Pancreas (tissue), 10 donors: ENCODE measurements around the gene AP1M1. TPM values are rescaled to one million over a fixed set of nuclear protein-coding genes. Genes with fewer than 3 reads are reported as not detected.
"Not testable (repeated sequence)": the region's sequence is repeated elsewhere in the genome, so short reads cannot be mapped to it uniquely, and the experiment has no call there.

Source experiments
- ATAC-seq, 4 donors: fragments of 200-7000 bp; cut with Tn5 transposase; one replicate each; pipeline versions ENCODE4 v1.8.0 to v1.9.1; 2020; ENCODE audit warnings: mild to moderate bottlenecking in 4 of 4, moderate library complexity in 4 of 4
- DNase-seq, 6 donors: peaks; one replicate each; pipeline ENCODE4 v3.0.0-alpha.2; 2020
- FAIRE-seq: peaks from 2 replicates; lab custom pipeline; 2012; peaks lifted over from hg19 to GRCh38; lab: Jason Lieb, UNC
- H3K27ac ChIP-seq, 4 donors: fragments of 200-600 bp; sonication (generic); 1 replicate in 3 of 4; 2 replicates in 1 of 4; pipeline versions ENCODE4 v1.5.0 to v1.8.0; 2020
- H3K27me3 ChIP-seq, 4 donors: fragments of 200-600 bp; one replicate each; pipeline ENCODE4 v1.8.0; 2021
- H3K36me3 ChIP-seq, 3 donors: fragments of 200-600 bp; sonication (generic) in 1 of 3; one replicate each; pipeline versions ENCODE4 v1.5.0 to v1.8.0; 2020 to 2021
- H3K4me1 ChIP-seq, 3 donors: fragments of 200-600 bp; one replicate each; pipeline ENCODE4 v1.8.0; 2021
- H3K4me3 ChIP-seq, 4 donors: fragments of 200-600 bp; sonication (generic) in 2 of 4; one replicate each; pipeline versions ENCODE4 v1.5.0 to v1.8.0; 2020 to 2021
- H3K9me3 ChIP-seq, 4 donors: fragments of 200-600 bp; one replicate each; pipeline ENCODE4 v1.8.0; 2021
- CTCF ChIP-seq, 4 donors: fragments of 200-600 bp; sonication (generic) in 3 of 4; IDR thresholded peaks; one replicate each; pipeline versions ENCODE4 v1.5.0 to v1.8.0; 2021; ENCODE audit warnings: antibody characterized with exemption in 4 of 4
- WGBS, 2 donors: extraction: QIAGEN DNeasy Blood & Tissue Kit; methylation state at CpG; one replicate each; pipeline ENCODE4 v1.1.7; 2013; 5-methylcytosine and 5-hydroxymethylcytosine counted together
- intact Hi-C, 3 donors: fragments of 100-400 bp; cut with DNase I; formaldehyde crosslinking; loops; one replicate each; pipeline versions ENCODE4 v1.11.1 to v1.14.2; 2022
- polyA plus RNA-seq, 2 donors: library from polyadenylated mRNA; stranded (reverse); fragments of 200-250 nt; gene quantifications; one replicate each; pipeline ENCODE4 v1.2.3, GENCODE V29; 2013
- total RNA-seq, 6 donors: library from RNA; stranded (reverse); fragmentation: NEBNext Ultra II Directional in 4 of 6; extraction: Animal tissue kit (Norgen Biotek cat#: 25700) in 4 of 6; gene quantifications; one replicate each; pipeline versions ENCODE4 v1.2.1 to v1.2.4, GENCODE V29; 2021 to 2023
- donor health status: healthy with polysubstance abuse.
- donor health status: DM: no; HTN: no; CAD: no; lungs with moderate emphysema.
- donor health status: DM: no; HTN: no; CAD: no.
- donor health status: control.
- donor health status: control.
- donor health status: Bipolar disorder and iron deficiency.
- donor health status: DM: yes; HTN: yes; CAD: no.
- donor health status: DM: no; HTN: no; CAD: no.
- donor health status: DM: no; HTN: no; CAD: no.
- donor health status: DM: yes; HTN: yes; CAD: no.

AP1M1 gene
- total and polyA plus RNA-seq, 8 donors: 12.4 to 25.7 (median 20.5) TPM

- peak overlapping the region in 1 of 4 donors; percentile 14 for H3K4me3 ChIP-seq
- FAIRE-seq: no peak
These were observed 85.7 kb downstream of the AP1M1 start for GRCh38 chr19:16283210-16284061.

GRCh38 chr19:16284505-16284904 is 86.8 kb downstream of the AP1M1 start:
- FAIRE-seq (no peak), DNase-seq (no peak), ATAC-seq (no peak)
- Histone ChIP-seq H3K27ac (no peak overlapping the region), H3K4me3 (no peak overlapping the region), H3K27me3 (no peaks in the 10 kb centered on the region), H3K36me3 (no peaks in the 10 kb centered on the region), H3K9me3 (no peaks in the 10 kb centered on the region), H3K4me1 (peaks cover 0 to 4% (median 0%) of the 10 kb centered on the region in 3 donors)
- TF ChIP-seq CTCF (IDR thresholded peaks at IDR 0.05): no peak
- intact Hi-C loops: no loop called here
- WGBS, 2 donors: 85 to 92% methylated on average over 9 of the region's 9 CpGs

More at GRCh38 chr19:16283210-16284061, 85.7 kb downstream of the AP1M1 start:
- ATAC-seq (peak in 3 of 4 donors; percentile 50 to 68 (median 66)), DNase-seq (peak in 1 of 6 donors; percentile 57)
- Histone ChIP-seq H3K4me1 (peaks cover 0 to 8% (median 0%) of the 10 kb centered on the region in 3 donors), H3K9me3 (no peaks in the 10 kb centered on the region), H3K36me3 (no peaks in the 10 kb centered on the region), H3K27me3 (no peaks in the 10 kb centered on the region), H3K27ac (peak overlapping the region; percentile 6 to 80 (median 40))
- intact Hi-C loops: no loop called here
- TF ChIP-seq CTCF (IDR thresholded peaks at IDR 0.05): no peak
- 43 to 44% methylated on average over 36 of the region's 36 CpGs for WGBS, 2 donors

- FAIRE-seq, intact Hi-C loops, H3K36me3 ChIP-seq, H3K4me1 ChIP-seq, H3K9me3 ChIP-seq, H3K4me3 ChIP-seq, DNase-seq, ATAC-seq, H3K27ac ChIP-seq, H3K27me3 ChIP-seq: not testable (repeated sequence)
- 72 to 84% methylated on average over 3 of the region's 3 CpGs for WGBS, 2 donors
These were observed 87.4 kb downstream of the AP1M1 start for GRCh38 chr19:16285079-16285478.

GRCh38 chr19:16285769-16286498 is 88.2 kb downstream of the AP1M1 start:
- H3K4me3 ChIP-seq: peak overlapping the region in 1 of 4 donors; percentile 17
- H3K27me3 ChIP-seq: no peaks in the 10 kb centered on the region
- H3K27ac ChIP-seq: peak overlapping the region in 3 of 4 donors; percentile 6 to 50 (median 18)
- TF ChIP-seq CTCF (IDR thresholded peaks at IDR 0.05): no peak
- H3K9me3 ChIP-seq: no peaks in the 10 kb centered on the region
- DNase-seq: no peak
- peak in 3 of 4 donors; percentile 24 to 57 (median 43) for ATAC-seq
- peaks cover 0 to 4% (median 0%) of the 10 kb centered on the region in 3 donors for H3K4me1 ChIP-seq
- no peaks in the 10 kb centered on the region for H3K36me3 ChIP-seq
- 13 to 16% methylated on average over 22 of the region's 22 CpGs for WGBS, 2 donors
- intact Hi-C loops: no loop called here
- FAIRE-seq: no peak

- H3K27me3 ChIP-seq: no peaks in the 10 kb centered on the region
- no peak overlapping the region for H3K4me3 ChIP-seq
- intact Hi-C loops: no loop called here
- DNase-seq: no peak
- no peak for ATAC-seq
- no peak for FAIRE-seq
- TF ChIP-seq CTCF (IDR thresholded peaks at IDR 0.05): no peak
- WGBS, 2 donors: 65 to 75% methylated on average over 9 of the region's 9 CpGs
- no peak overlapping the region for H3K27ac ChIP-seq
- H3K36me3 ChIP-seq: no peaks in the 10 kb centered on the region
- no peaks in the 10 kb centered on the region for H3K9me3 ChIP-seq
- peaks cover 0 to 7% (median 7%) of the 10 kb centered on the region in 3 donors for H3K4me1 ChIP-seq
These were observed 90.8 kb downstream of the AP1M1 start for GRCh38 chr19:16288544-16288943.
